Esophagus (tissue), 2 donors: ENCODE data around the gene PRDM15. TPM values are rescaled to one million over a fixed set of nuclear protein-coding genes. Genes with fewer than 3 reads are reported as not detected.

Experiments used
- H3K27ac ChIP-seq, 2 donors: one replicate each; pipeline ENCODE4 v1.5.1; 2013; ENCODE audit warnings: low read depth in 2 of 2, mild to moderate bottlenecking in 2 of 2, inconsistent platforms in 1 of 2, low read length in 1 of 2, moderate library complexity in 1 of 2
- H3K27me3 ChIP-seq, 2 donors: one replicate each; pipeline ENCODE4 v1.6.1; 2013; ENCODE audit warnings: low read length in 2 of 2, control low read depth in 1 of 2, mild to moderate bottlenecking in 1 of 2; ENCODE audit not compliant: insufficient read depth in 2 of 2, control insufficient read depth in 1 of 2
- H3K36me3 ChIP-seq, 2 donors: one replicate each; pipeline ENCODE4 v1.6.1; 2013; ENCODE audit warnings: low read length in 1 of 2; ENCODE audit not compliant: control insufficient read depth in 2 of 2, insufficient read depth in 2 of 2
- H3K4me1 ChIP-seq, 2 donors: one replicate each; pipeline ENCODE4 v1.6.1; 2013; ENCODE audit warnings: low read length in 1 of 2; ENCODE audit not compliant: control insufficient read depth in 2 of 2, insufficient read depth in 2 of 2
- H3K4me3 ChIP-seq, 2 donors: one replicate each; pipeline ENCODE4 v1.5.1; 2013; ENCODE audit warnings: low read length in 2 of 2, mild to moderate bottlenecking in 2 of 2, low read depth in 1 of 2, moderate library complexity in 1 of 2
- H3K9me3 ChIP-seq, 2 donors: one replicate each; pipeline ENCODE4 v1.6.1; 2013; ENCODE audit warnings: mild to moderate bottlenecking in 2 of 2, low read depth in 1 of 2, low read length in 1 of 2, moderate library complexity in 1 of 2; ENCODE audit not compliant: control insufficient read depth in 2 of 2, insufficient read depth in 1 of 2
- WGBS, 2 donors: extraction: QIAGEN DNeasy Blood & Tissue Kit; methylation state at CpG; one replicate each; pipeline ENCODE4 v1.1.7; 2013; 5-methylcytosine and 5-hydroxymethylcytosine counted together
- polyA plus RNA-seq, 2 donors: library from polyadenylated mRNA; stranded (reverse); fragments of 200-250 nt; gene quantifications; one replicate each; pipeline ENCODE4 v1.2.3, GENCODE V29; 2013
- donor health status: healthy with polysubstance abuse.
- donor health status: Bipolar disorder and iron deficiency.

The PRDM15 gene
- polyA plus RNA-seq, 2 donors: 2.2 to 4.4 TPM

GRCh38 chr21:41832596-41833496 is 46.3 kb downstream of the PRDM15 start:
- H3K27ac ChIP-seq: no peak overlapping the region

GRCh38 chr21:41831866-41832595 is 47.1 kb downstream of the PRDM15 start:
- Histone ChIP-seq H3K36me3 (peaks cover 2 to 35% of the 10 kb centered on the region in 2 donors), H3K27me3 (no peaks in the 10 kb centered on the region), H3K9me3 (peaks cover 0 to 2% of the 10 kb centered on the region in 2 donors), H3K27ac (no peak overlapping the region), H3K4me1 (no peaks in the 10 kb centered on the region), H3K4me3 (no peak overlapping the region)
- WGBS, 2 donors: 90% methylated on average over 17 of the region's 17 CpGs

More at GRCh38 chr21:41832596-41833496, 46.3 kb downstream of the PRDM15 start:
- 90 to 92% methylated on average over 17 of the region's 17 CpGs for WGBS, 2 donors
- Histone ChIP-seq H3K4me1 (no peaks in the 10 kb centered on the region), H3K36me3 (peaks cover 2 to 37% of the 10 kb centered on the region in 2 donors), H3K27me3 (no peaks in the 10 kb centered on the region), H3K9me3 (peaks cover 0 to 2% of the 10 kb centered on the region in 2 donors), H3K4me3 (no peak overlapping the region)

- no peaks in the 10 kb centered on the region for H3K4me1 ChIP-seq
- 81 to 84% methylated on average over 8 of the region's 8 CpGs for WGBS, 2 donors
These were observed 47.7 kb downstream of the PRDM15 start for GRCh38 chr21:41831453-41831831.

GRCh38 chr21:41830764-41831452 is 48.2 kb downstream of the PRDM15 start:
- H3K27me3 ChIP-seq: no peaks in the 10 kb centered on the region
- 90 to 91% methylated on average over 21 of the region's 21 CpGs for WGBS, 2 donors
- H3K27ac ChIP-seq: no peak overlapping the region
- H3K4me3 ChIP-seq: no peak overlapping the region
- no peaks in the 10 kb centered on the region for H3K4me1 ChIP-seq
- H3K36me3 ChIP-seq: peaks cover 2 to 31% of the 10 kb centered on the region in 2 donors
- H3K9me3 ChIP-seq: peaks cover 0 to 2% of the 10 kb centered on the region in 2 donors

More at GRCh38 chr21:41831453-41831831, 47.7 kb downstream of the PRDM15 start:
- Histone ChIP-seq H3K9me3 (peaks cover 0 to 2% of the 10 kb centered on the region in 2 donors), H3K27me3 (no peaks in the 10 kb centered on the region), H3K36me3 (peaks cover 2 to 35% of the 10 kb centered on the region in 2 donors), H3K4me3 (no peak overlapping the region), H3K27ac (no peak overlapping the region)

- no peaks in the 10 kb centered on the region for H3K4me1 ChIP-seq
- no peaks in the 10 kb centered on the region for H3K27me3 ChIP-seq
- H3K27ac ChIP-seq: no peak overlapping the region
- H3K9me3 ChIP-seq: peaks cover 0 to 2% of the 10 kb centered on the region in 2 donors
- H3K4me3 ChIP-seq: no peak overlapping the region
- peaks cover 2 to 32% of the 10 kb centered on the region in 2 donors for H3K36me3 ChIP-seq
- 97 to 99% methylated on average over 2 of the region's 2 CpGs for whole genome bisulfite sequencing, 2 donors
These were observed 48.9 kb downstream of the PRDM15 start for GRCh38 chr21:41830145-41830707.

- 51 to 64% methylated on average over 3 of the region's 3 CpGs for WGBS, 2 donors
- peaks cover 2 to 25% of the 10 kb centered on the region in 2 donors for H3K36me3 ChIP-seq
- no peaks in the 10 kb centered on the region for H3K27me3 ChIP-seq
- H3K9me3 ChIP-seq: peaks cover 0 to 2% of the 10 kb centered on the region in 2 donors
- no peak overlapping the region for H3K27ac ChIP-seq
- no peak overlapping the region for H3K4me3 ChIP-seq
- H3K4me1 ChIP-seq: no peaks in the 10 kb centered on the region
These were observed 50.2 kb downstream of the PRDM15 start for GRCh38 chr21:41828884-41829360.

- H3K27ac ChIP-seq: no peak overlapping the region
- WGBS, 2 donors: 86 to 87% methylated on average over 42 of the region's 42 CpGs
- peaks cover 0 to 2% of the 10 kb centered on the region in 2 donors for H3K9me3 ChIP-seq
- no peaks in the 10 kb centered on the region for H3K4me1 ChIP-seq
- no peaks in the 10 kb centered on the region for H3K27me3 ChIP-seq
- H3K36me3 ChIP-seq: peaks cover 2 to 29% of the 10 kb centered on the region in 2 donors
- no peak overlapping the region for H3K4me3 ChIP-seq
These were observed 50.9 kb downstream of the PRDM15 start for GRCh38 chr21:41827951-41828883.

GRCh38 chr21:41825881-41826280 is 53.3 kb downstream of the PRDM15 start:
- Histone ChIP-seq H3K9me3 (no peaks in the 10 kb centered on the region), H3K4me3 (no peak overlapping the region), H3K27ac (no peak overlapping the region), H3K4me1 (no peaks in the 10 kb centered on the region), H3K36me3 (peaks cover 0 to 36% of the 10 kb centered on the region in 2 donors), H3K27me3 (no peaks in the 10 kb centered on the region)
- 96% methylated on average over 16 of the region's 16 CpGs for WGBS, 2 donors
